Karpas-422 (cell line): Measurements from ENCODE around the gene SMIM1. TPM values are rescaled to one million over a fixed set of nuclear protein-coding genes. Genes with fewer than 3 reads are reported as not detected.
"Not testable (repeated sequence)": the region's sequence is repeated elsewhere in the genome, so short reads cannot be mapped to it uniquely, and the experiment has no call there.

Experiments
- DNase-seq: peaks from one replicate; pipeline ENCODE4 v3.0.0-alpha.2; 2015
- H2AFZ ChIP-seq: fragments of 200-600 bp; sonication (generic); 2 replicates; pipeline ENCODE4 v1.6.1; 2014; ENCODE audit warnings: antibody characterized with exemption, low read length, mixed read lengths
- H3K27ac ChIP-seq: fragments of 200-600 bp; sonication (generic); 2 replicates; pipeline ENCODE4 v1.5.1; 2014; ENCODE audit warnings: mild to moderate bottlenecking, low read length, moderate library complexity
- H3K27me3 ChIP-seq: fragments of 200-600 bp; sonication (generic); 2 replicates; pipeline ENCODE4 v1.6.1; 2014; ENCODE audit warnings: low read length, mixed read lengths
- H3K36me3 ChIP-seq: fragments of 200-600 bp; sonication (generic); 2 replicates; pipeline ENCODE4 v1.6.1; 2014; ENCODE audit warnings: low read length, mixed read lengths; ENCODE audit not compliant: insufficient read depth
- H3K4me1 ChIP-seq: fragments of 200-600 bp; sonication (generic); 2 replicates; pipeline ENCODE4 v1.6.1; 2014; ENCODE audit warnings: mild to moderate bottlenecking, low read length, mixed read lengths
- H3K4me2 ChIP-seq: fragments of 200-600 bp; sonication (generic); 2 replicates; pipeline ENCODE4 v1.6.1; 2014; ENCODE audit warnings: low read length, low read depth, mild to moderate bottlenecking; ENCODE audit not compliant: poor library complexity, severe bottlenecking
- H3K4me3 ChIP-seq: fragments of 200-600 bp; sonication (generic); 2 replicates; pipeline ENCODE4 v1.5.1; 2014; ENCODE audit warnings: mild to moderate bottlenecking, antibody characterized with exemption, low read length, mixed read lengths
- H3K79me2 ChIP-seq: fragments of 200-600 bp; sonication (generic); 2 replicates; pipeline ENCODE4 v1.6.1; 2014; ENCODE audit warnings: mild to moderate bottlenecking, low read length, mixed read lengths
- H3K9ac ChIP-seq: fragments of 200-600 bp; sonication (generic); 2 replicates; pipeline ENCODE4 v1.6.0; 2014; ENCODE audit warnings: low read length
- H3K9me2 ChIP-seq: fragments of 200-600 bp; sonication (generic), shearing (Covaris generic); replicated peaks from 2 replicates; pipeline ENCODE4 v1.6.0; 2014; ENCODE audit warnings: mild to moderate bottlenecking, low read length, moderate library complexity; ENCODE audit not compliant: insufficient read depth
- H3K9me3 ChIP-seq: fragments of 300-700, 200-600 bp; sonication (generic); 2 replicates; pipeline ENCODE4 v1.6.1; 2014; ENCODE audit warnings: low read length, mixed read lengths
- H4K20me1 ChIP-seq: fragments of 200-600 bp; sonication (generic); 2 replicates; pipeline ENCODE4 v1.6.1; 2014; ENCODE audit warnings: mild to moderate bottlenecking, antibody characterized with exemption, low read length, low read depth; ENCODE audit not compliant: insufficient read depth
- total RNA-seq: library from RNA; depleted of rRNA; stranded (reverse); fragments of >200 nt; shearing (Covaris generic); gene quantifications from 2 replicates; pipeline ENCODE4 v1.2.3, GENCODE V29; 2014; ENCODE audit warnings: low replicate concordance

SMIM1 gene
- total RNA-seq, 1 experiment from 2014 or later, result not detected

DNA sequence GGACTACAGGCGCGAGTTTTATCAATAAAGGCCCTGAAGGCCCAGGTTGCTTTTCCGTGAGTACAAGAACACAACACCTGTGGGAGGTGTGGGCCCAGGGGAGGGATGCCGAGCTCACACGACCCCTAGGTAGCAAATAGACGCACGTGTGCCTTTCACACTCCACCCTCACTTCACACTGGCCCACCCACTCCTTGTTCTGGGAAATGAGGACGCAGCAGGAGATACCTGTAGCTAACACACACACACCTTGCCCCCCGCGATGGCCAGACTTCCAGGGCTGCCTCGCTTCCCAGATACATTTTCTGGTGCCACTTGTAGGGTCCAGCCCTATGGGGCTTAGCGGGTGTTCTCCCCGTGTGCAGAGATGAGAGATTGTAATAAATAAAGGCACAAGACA, 24.6 kb upstream of the SMIM1 start:
- H3K4me3 ChIP-seq, result no peak overlapping the region
- no peaks in the 10 kb centered on the region for H4K20me1 ChIP-seq

DNA sequence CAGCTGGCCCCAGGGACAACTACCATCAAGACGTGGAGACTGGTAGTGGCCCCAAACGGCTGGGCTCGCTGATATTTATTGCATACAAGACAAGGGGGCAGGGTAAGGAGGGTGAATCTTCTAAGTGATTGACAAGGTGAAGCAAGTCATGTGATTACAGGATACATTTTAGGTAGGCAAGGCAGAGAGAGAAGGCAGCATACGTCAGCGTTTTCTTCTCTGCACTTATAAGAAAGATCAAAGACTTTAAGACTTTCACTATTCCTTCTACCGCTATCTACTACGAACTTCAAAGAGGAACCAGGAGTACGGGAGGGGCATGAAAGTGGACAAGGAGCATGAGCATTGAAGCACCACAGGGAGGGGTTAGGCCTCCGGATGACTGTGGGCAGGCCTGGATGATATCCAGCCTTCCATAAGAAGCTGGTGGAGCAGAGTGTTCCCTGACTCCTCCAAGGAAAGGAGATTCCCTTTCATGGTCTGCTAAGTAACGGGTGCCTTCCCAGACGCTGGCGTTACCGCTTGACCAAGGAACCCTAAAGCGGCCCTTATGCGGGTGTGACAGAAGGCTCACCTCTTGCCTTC, 24.1 kb upstream of the SMIM1 start:
- H3K4me3 ChIP-seq, H4K20me1 ChIP-seq, H3K27ac ChIP-seq, H3K9me2 ChIP-seq, H2AFZ ChIP-seq, H3K79me2 ChIP-seq, H3K36me3 ChIP-seq, H3K9ac ChIP-seq, H3K4me1 ChIP-seq, H3K27me3 ChIP-seq, H3K4me2 ChIP-seq, H3K9me3 ChIP-seq, DNase-seq: not testable (repeated sequence)

More for the DNA sequence above, 24.6 kb upstream of the SMIM1 start:
- no peaks in the 10 kb centered on the region for H3K9me2 ChIP-seq
- no peaks in the 10 kb centered on the region for H3K9me3 ChIP-seq
- H3K4me2 ChIP-seq, result no peak overlapping the region
- H2AFZ ChIP-seq, result no peak overlapping the region
- H3K27me3 ChIP-seq, result no peaks in the 10 kb centered on the region
- no peak for DNase-seq
- no peaks in the 10 kb centered on the region for H3K79me2 ChIP-seq
- no peaks in the 10 kb centered on the region for H3K4me1 ChIP-seq
- no peak overlapping the region for H3K9ac ChIP-seq
- no peaks in the 10 kb centered on the region for H3K36me3 ChIP-seq
- H3K27ac ChIP-seq, result no peak overlapping the region

DNA sequence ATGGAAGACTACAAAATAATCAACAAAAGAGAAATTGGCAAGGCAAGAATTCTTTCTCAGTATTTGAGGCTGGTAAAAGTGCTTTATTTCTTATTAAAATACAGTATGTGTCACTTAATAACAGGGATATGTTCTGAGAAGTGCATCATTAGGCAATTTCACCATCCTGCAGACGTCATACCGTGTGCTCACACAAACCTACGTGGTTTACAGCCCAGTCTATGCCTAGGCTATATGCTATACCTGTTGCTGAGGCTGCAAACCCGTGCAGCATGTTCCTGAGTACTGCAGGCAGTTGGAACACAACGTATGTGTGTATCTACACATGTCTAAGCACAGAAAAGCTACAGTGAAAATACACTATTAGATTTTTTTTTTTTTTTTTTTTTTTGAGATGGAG, 23.0 kb upstream of the SMIM1 start:
- Histone ChIP-seq H3K4me2 (no peak overlapping the region), H3K9me2 (no peaks in the 10 kb centered on the region), H3K9me3 (no peaks in the 10 kb centered on the region), H3K27me3 (no peaks in the 10 kb centered on the region), H3K4me3 (no peak overlapping the region), H3K9ac (no peak overlapping the region), H2AFZ (no peak overlapping the region), H3K36me3 (no peaks in the 10 kb centered on the region), H3K4me1 (no peaks in the 10 kb centered on the region), H4K20me1 (no peaks in the 10 kb centered on the region), H3K79me2 (no peaks in the 10 kb centered on the region), H3K27ac (no peak overlapping the region)
- DNase-seq, result no peak

- no peaks in the 10 kb centered on the region for H4K20me1 ChIP-seq
- H3K9me3 ChIP-seq, result no peaks in the 10 kb centered on the region
- H3K9me2 ChIP-seq, result no peaks in the 10 kb centered on the region
- no peak overlapping the region for H2AFZ ChIP-seq
- H3K9ac ChIP-seq, result no peak overlapping the region
- no peaks in the 10 kb centered on the region for H3K4me1 ChIP-seq
- H3K27me3 ChIP-seq, result no peaks in the 10 kb centered on the region
- H3K4me2 ChIP-seq, result no peak overlapping the region
- H3K36me3 ChIP-seq, result no peaks in the 10 kb centered on the region
- H3K4me3 ChIP-seq, result no peak overlapping the region
- no peak for DNase-seq
- no peaks in the 10 kb centered on the region for H3K79me2 ChIP-seq
- no peak overlapping the region for H3K27ac ChIP-seq
Measured at GRCh38 chr1:3750741-3751140, 21.8 kb upstream of the SMIM1 start.

DNA sequence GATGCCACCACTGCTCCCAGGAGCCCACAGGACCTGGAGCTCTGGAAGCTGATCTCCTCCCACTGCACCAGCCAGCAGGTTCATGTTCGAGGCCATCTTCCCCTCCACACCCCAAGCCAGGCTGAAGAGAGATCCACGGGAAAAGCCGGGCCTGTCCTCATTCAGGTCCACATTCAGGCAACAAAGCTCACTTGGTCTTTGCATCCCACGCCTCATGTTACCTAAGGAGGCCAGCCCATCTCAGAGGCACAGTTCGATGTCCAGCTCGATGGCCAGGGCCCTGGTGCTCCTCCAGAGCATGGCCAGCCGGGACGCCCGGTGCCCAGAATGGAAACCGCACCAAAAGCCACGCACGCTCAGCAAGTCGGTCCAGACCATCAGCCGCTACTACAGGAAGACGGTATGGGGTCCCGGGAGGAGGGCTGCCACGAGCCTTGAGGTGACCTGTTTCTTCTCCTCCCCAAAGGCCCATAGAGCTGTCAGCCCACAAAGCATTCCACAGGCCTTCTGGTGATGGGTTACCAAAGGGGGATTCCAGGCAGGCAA, 20.1 kb upstream of the SMIM1 start, which contains the start of gene CCDC27:
Gene CCDC27 (plus strand): TSS at position 51 of the 546 bp plus-strand sequence. CDS start 32 bp downstream, at position 83.
- no peak for DNase-seq
- Histone ChIP-seq H3K27me3 (no peaks in the 10 kb centered on the region), H3K9ac (no peak within 1 kb of the TSS), H3K9me3 (no peaks in the 10 kb centered on the region), H3K36me3 (no peaks in the 10 kb centered on the region), H4K20me1 (no peaks in the 10 kb centered on the region), H3K27ac (no peak within 1 kb of the TSS), H2AFZ (no peak within 1 kb of the TSS), H3K4me3 (no peak within 1 kb of the TSS), H3K4me1 (no peaks in the 10 kb centered on the region), H3K9me2 (no peaks in the 10 kb centered on the region), H3K4me2 (no peak within 1 kb of the TSS), H3K79me2 (no peaks in the 10 kb centered on the region)

- no peaks in the 10 kb centered on the region for H3K36me3 ChIP-seq
Measured at GRCh38 chr1:3753656-3754454, 18.7 kb upstream of the SMIM1 start.

DNA sequence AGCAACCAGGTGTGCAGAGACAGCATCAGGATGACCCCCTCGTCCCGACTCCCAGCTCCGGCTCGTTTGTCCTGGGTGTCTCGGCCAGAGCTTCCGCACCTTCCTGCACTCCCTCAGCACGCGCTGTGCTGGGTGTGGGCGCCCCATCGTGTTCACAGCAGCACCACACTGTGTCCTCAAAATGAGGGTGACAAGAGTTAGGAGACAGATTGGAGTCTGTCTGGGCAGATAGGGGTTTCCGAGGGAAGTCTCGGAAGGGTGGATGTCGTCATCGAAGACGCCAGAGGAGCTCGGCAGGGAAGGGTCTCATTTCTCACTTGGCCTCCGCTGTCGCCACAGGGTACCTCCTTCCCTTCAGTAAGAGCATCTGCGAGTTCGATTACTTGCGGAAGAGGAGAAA, 16.2 kb upstream of the SMIM1 start:
- Histone ChIP-seq H3K79me2 (no peaks in the 10 kb centered on the region), H2AFZ (no peak overlapping the region), H3K27me3 (no peaks in the 10 kb centered on the region), H3K27ac (no peak overlapping the region), H4K20me1 (no peaks in the 10 kb centered on the region), H3K4me2 (no peak overlapping the region), H3K9ac (no peak overlapping the region), H3K4me1 (no peaks in the 10 kb centered on the region), H3K9me2 (no peaks in the 10 kb centered on the region), H3K36me3 (no peaks in the 10 kb centered on the region), H3K9me3 (no peaks in the 10 kb centered on the region), H3K4me3 (no peak overlapping the region)
- no peak for DNase-seq

More at GRCh38 chr1:3753656-3754454, 18.7 kb upstream of the SMIM1 start:
- Histone ChIP-seq H3K9ac (no peak overlapping the region), H4K20me1 (no peaks in the 10 kb centered on the region), H3K9me2 (no peaks in the 10 kb centered on the region), H3K4me2 (no peak overlapping the region), H2AFZ (no peak overlapping the region), H3K27ac (no peak overlapping the region), H3K27me3 (no peaks in the 10 kb centered on the region), H3K4me3 (no peak overlapping the region), H3K79me2 (no peaks in the 10 kb centered on the region), H3K4me1 (no peaks in the 10 kb centered on the region), H3K9me3 (no peaks in the 10 kb centered on the region)
- DNase-seq, result no peak

- Histone ChIP-seq H3K79me2 (no peaks in the 10 kb centered on the region), H3K9me3 (no peaks in the 10 kb centered on the region), H3K27me3 (no peaks in the 10 kb centered on the region), H3K4me2 (no peak overlapping the region), H3K9me2 (no peaks in the 10 kb centered on the region), H3K36me3 (no peaks in the 10 kb centered on the region), H3K4me1 (no peaks in the 10 kb centered on the region), H3K4me3 (no peak overlapping the region), H4K20me1 (no peaks in the 10 kb centered on the region), H2AFZ (no peak overlapping the region), H3K9ac (no peak overlapping the region), H3K27ac (no peak overlapping the region)
- DNase-seq, result no peak
Measured at GRCh38 chr1:3759164-3759563, 13.4 kb upstream of the SMIM1 start.
